SK-N-SH treated with all-trans-retinoic acid at 6 μM for 48 hours (cell line): ENCODE data around the gene PSAT1.

Source experiments
- ATAC-seq: fragments of 200-7000 bp; cut with Tn5 transposase; 3 replicates; pipeline ENCODE4 v1.9.1; 2020; ENCODE audit warnings: mild to moderate bottlenecking, moderate library complexity
- ARNTL ChIP-seq: fragments of 450-650 bp; formaldehyde crosslinking; IDR thresholded peaks from 2 replicates; pipeline ENCODE4 v1.5.0; 2020; ENCODE audit warnings: low read depth, mild to moderate bottlenecking, moderate library complexity, borderline replicate concordance
- BACH2 ChIP-seq: fragments of 250-450 bp; sonication (Bioruptor Pico); IDR thresholded peaks from 2 replicates; pipeline ENCODE4 v1.9.0; 2021; ENCODE audit warnings: mild to moderate bottlenecking, borderline replicate concordance
- CREB5 ChIP-seq: fragments of 250-450 bp; sonication (Bioruptor Pico); IDR thresholded peaks from 2 replicates; pipeline ENCODE4 v1.5.1; 2020; ENCODE audit warnings: low read depth, mild to moderate bottlenecking, moderate library complexity
- CSDC2 ChIP-seq: fragments of 250-450 bp; sonication (Bioruptor Pico); IDR thresholded peaks from 2 replicates; pipeline ENCODE4 v1.5.0; 2020; ENCODE audit warnings: mild to moderate bottlenecking, moderate library complexity
- CSRNP3 ChIP-seq: fragments of 250-450 bp; sonication (Bioruptor Pico); IDR thresholded peaks from 2 replicates; pipeline ENCODE4 v1.5.1; 2021; ENCODE audit warnings: mild to moderate bottlenecking, moderate library complexity
- ESRRG ChIP-seq: fragments of 250-450 bp; sonication (Bioruptor Pico); IDR thresholded peaks from 2 replicates; pipeline ENCODE4 v1.6.1; 2021; ENCODE audit warnings: mild to moderate bottlenecking
- GLIS3 ChIP-seq: fragments of 250-450 bp; sonication (Bioruptor Pico); IDR thresholded peaks from 2 replicates; pipeline ENCODE4 v1.5.0; 2020; ENCODE audit warnings: mild to moderate bottlenecking, moderate library complexity
- ISL1 ChIP-seq: fragments of 250-450 bp; sonication (Bioruptor Pico); IDR thresholded peaks from 2 replicates; pipeline ENCODE4 v2.1.2; 2022; ENCODE audit warnings: mild to moderate bottlenecking, moderate library complexity
- OSR1 ChIP-seq: fragments of 250-450 bp; sonication (Bioruptor Pico); IDR thresholded peaks from 2 replicates; pipeline ENCODE4 v1.8.0; 2022; ENCODE audit warnings: moderate library complexity, mild to moderate bottlenecking, inconsistent platforms
- POU6F1 ChIP-seq: fragments of 250-450 bp; sonication (Bioruptor Pico); IDR thresholded peaks from 2 replicates; pipeline ENCODE4 v1.8.0; 2021; ENCODE audit warnings: low read depth, mild to moderate bottlenecking, moderate library complexity, borderline replicate concordance
- PPARA ChIP-seq: fragments of 250-450 bp; sonication (Bioruptor Pico); IDR thresholded peaks from 2 replicates; pipeline ENCODE4 v1.5.0; 2020; ENCODE audit warnings: mild to moderate bottlenecking, borderline replicate concordance
- RARB ChIP-seq: fragments of 250-450 bp; sonication (Bioruptor Pico); IDR thresholded peaks from 2 replicates; pipeline ENCODE4 v1.8.0; 2021; ENCODE audit warnings: mild to moderate bottlenecking, moderate library complexity
- SNAI2 ChIP-seq: fragments of 250-450 bp; sonication (Bioruptor Pico); IDR thresholded peaks from 2 replicates; pipeline ENCODE4 v1.5.0; 2020; ENCODE audit warnings: mild to moderate bottlenecking, moderate library complexity
- TCF4 ChIP-seq: fragments of 250-450 bp; sonication (Bioruptor Pico); IDR thresholded peaks from 2 replicates; pipeline ENCODE4 v1.8.0; 2021; ENCODE audit warnings: mild to moderate bottlenecking, moderate library complexity, borderline replicate concordance
- TOX ChIP-seq: fragments of 250-450 bp; sonication (Bioruptor Pico); IDR thresholded peaks from 2 replicates; pipeline ENCODE4 v1.8.0; 2021; ENCODE audit warnings: mild to moderate bottlenecking, moderate library complexity, borderline replicate concordance
- TSHZ2 ChIP-seq: fragments of 250-450 bp; sonication (Bioruptor Pico); IDR thresholded peaks from 2 replicates; pipeline ENCODE4 v1.5.0; 2020; ENCODE audit warnings: mild to moderate bottlenecking, moderate library complexity
- ZC3H10 ChIP-seq: fragments of 250-450 bp; sonication (Bioruptor Pico); IDR thresholded peaks from 2 replicates; pipeline ENCODE4 v1.5.1; 2021; ENCODE audit warnings: mild to moderate bottlenecking, moderate library complexity
- ZFP3 ChIP-seq: fragments of 250-450 bp; sonication (Bioruptor Pico); IDR thresholded peaks from 2 replicates; pipeline ENCODE4 v1.5.0; 2020; ENCODE audit warnings: mild to moderate bottlenecking, moderate library complexity
- ZFP30 ChIP-seq: fragments of 450-650 bp; formaldehyde crosslinking; IDR thresholded peaks from 2 replicates; pipeline ENCODE4 v1.5.0; 2022; ENCODE audit warnings: mild to moderate bottlenecking, moderate library complexity
- ZNF565 ChIP-seq: fragments of 450-650 bp; formaldehyde crosslinking; conservative IDR thresholded peaks from 2 replicates; pipeline ENCODE4 v1.5.0; 2020; ENCODE audit warnings: low read depth, mild to moderate bottlenecking, moderate library complexity
- ZNF70 ChIP-seq: fragments of 450-650 bp; formaldehyde crosslinking; IDR thresholded peaks from 2 replicates; pipeline ENCODE4 v1.5.0; 2020; ENCODE audit warnings: mild to moderate bottlenecking, moderate library complexity
- ZNF8 ChIP-seq: fragments of 450-650 bp; formaldehyde crosslinking; IDR thresholded peaks from 2 replicates; pipeline ENCODE4 v1.5.0; 2020; ENCODE audit warnings: mild to moderate bottlenecking, moderate library complexity

The PSAT1 gene

GRCh38 chr9:78325846-78326360 is 29.0 kb downstream of the PSAT1 start:
- ATAC-seq = no peak
- TF ChIP-seq CREB5 = no peak
- no peak for TF ChIP-seq ESRRG (CRISPR knock-in tag)
- TF ChIP-seq TSHZ2 (CRISPR knock-in tag) = no peak
- TF ChIP-seq TOX (CRISPR knock-in tag) = no peak
- TF ChIP-seq ZNF565 (CRISPR knock-in tag) = no peak
- TF ChIP-seq ZNF70 (CRISPR knock-in tag) = no peak
- TF ChIP-seq GLIS3 = no peak
- no peak for TF ChIP-seq ZC3H10 (CRISPR knock-in tag)
- no peak for TF ChIP-seq ZFP3 (CRISPR knock-in tag)
- no peak for TF ChIP-seq CSRNP3 (CRISPR knock-in tag)
- TF ChIP-seq CSDC2 (CRISPR knock-in tag) = no peak
- TF ChIP-seq TCF4 (CRISPR knock-in tag) = no peak
- TF ChIP-seq ISL1 (CRISPR knock-in tag) = no peak
- TF ChIP-seq PPARA (CRISPR knock-in tag) = no peak
- no peak for TF ChIP-seq POU6F1 (CRISPR knock-in tag)
- no peak for TF ChIP-seq ZNF8 (CRISPR knock-in tag)
- TF ChIP-seq ARNTL = no peak
- TF ChIP-seq, all 23 proteins: peak for 0

GRCh38 chr9:78326564-78326963 is 29.6 kb downstream of the PSAT1 start:
- ATAC-seq = no peak
- TF ChIP-seq ISL1 (CRISPR knock-in tag) (no peak), PPARA (CRISPR knock-in tag) (no peak), TCF4 (CRISPR knock-in tag) (no peak), ZC3H10 (CRISPR knock-in tag) (no peak), GLIS3 (no peak), ESRRG (CRISPR knock-in tag) (no peak), CSDC2 (CRISPR knock-in tag) (no peak), TSHZ2 (CRISPR knock-in tag) (no peak), ZFP3 (CRISPR knock-in tag) (no peak), OSR1 (no peak), BACH2 (CRISPR knock-in tag) (no peak), SNAI2 (CRISPR knock-in tag) (no peak), RARB (no peak)

- ATAC-seq = no peak
- TF ChIP-seq POU6F1 (CRISPR knock-in tag) (no peak), ZFP3 (CRISPR knock-in tag) (no peak), CSDC2 (CRISPR knock-in tag) (no peak), ZC3H10 (CRISPR knock-in tag) (no peak), PPARA (CRISPR knock-in tag) (no peak), ZNF565 (CRISPR knock-in tag) (no peak), SNAI2 (CRISPR knock-in tag) (no peak), ZNF70 (CRISPR knock-in tag) (no peak), ARNTL (no peak), ZFP30 (CRISPR knock-in tag) (no peak), TSHZ2 (CRISPR knock-in tag) (no peak), TCF4 (CRISPR knock-in tag) (no peak)
Measured at GRCh38 chr9:78332381-78332780, 35.5 kb downstream of the PSAT1 start.
